ENCODE data around the gene VCL.
A peak's percentile ranks its signal among the peaks of the same experiment; 100 is the strongest.

Gene VCL

DNA sequence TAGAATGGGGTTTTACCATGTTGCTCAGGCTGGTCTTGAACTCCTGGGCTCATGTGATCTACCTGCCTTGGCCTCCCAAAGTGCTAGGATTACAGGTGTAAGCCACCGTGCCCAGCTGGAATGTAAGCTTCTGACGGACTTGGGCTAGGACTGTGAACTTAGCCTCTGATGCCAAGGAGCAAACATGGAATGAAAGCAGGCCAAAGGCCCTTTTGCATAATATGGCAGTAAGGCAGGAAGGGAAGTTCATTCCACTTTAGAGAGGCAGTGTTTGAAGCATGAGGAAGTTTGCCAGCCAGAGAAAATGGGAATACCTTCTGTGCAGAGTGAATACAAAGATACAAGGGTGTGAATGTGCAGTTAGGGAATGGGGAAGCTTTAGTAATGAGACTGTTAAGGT, 20.3 kb downstream of the VCL start:
- no peak for DNase-seq
- in situ Hi-C loops (cut with HindIII; ENCODE audit: low pct_ligation_motif_present, low sequenced_read_pairs) = no loop called here
- TF ChIP-seq, protein P1, sequence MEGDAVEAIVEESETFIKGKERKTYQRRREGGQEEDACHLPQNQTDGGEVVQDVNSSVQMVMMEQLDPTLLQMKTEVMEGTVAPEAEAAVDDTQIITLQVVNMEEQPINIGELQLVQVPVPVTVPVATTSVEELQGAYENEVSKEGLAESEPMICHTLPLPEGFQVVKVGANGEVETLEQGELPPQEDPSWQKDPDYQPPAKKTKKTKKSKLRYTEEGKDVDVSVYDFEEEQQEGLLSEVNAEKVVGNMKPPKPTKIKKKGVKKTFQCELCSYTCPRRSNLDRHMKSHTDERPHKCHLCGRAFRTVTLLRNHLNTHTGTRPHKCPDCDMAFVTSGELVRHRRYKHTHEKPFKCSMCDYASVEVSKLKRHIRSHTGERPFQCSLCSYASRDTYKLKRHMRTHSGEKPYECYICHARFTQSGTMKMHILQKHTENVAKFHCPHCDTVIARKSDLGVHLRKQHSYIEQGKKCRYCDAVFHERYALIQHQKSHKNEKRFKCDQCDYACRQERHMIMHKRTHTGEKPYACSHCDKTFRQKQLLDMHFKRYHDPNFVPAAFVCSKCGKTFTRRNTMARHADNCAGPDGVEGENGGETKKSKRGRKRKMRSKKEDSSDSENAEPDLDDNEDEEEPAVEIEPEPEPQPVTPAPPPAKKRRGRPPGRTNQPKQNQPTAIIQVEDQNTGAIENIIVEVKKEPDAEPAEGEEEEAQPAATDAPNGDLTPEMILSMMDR (IDR thresholded peaks at IDR 0.05; ENCODE audit: low read depth, low read length, missing control alignments) = no peak
- H3K4me3 ChIP-seq (ENCODE audit: low read depth, low read length) = no peak overlapping the region
- H3K27me3 ChIP-seq (replicated peaks) = no peaks in the 10 kb centered on the region
- H3K36me3 ChIP-seq (replicated peaks) = peaks cover 15% of the 10 kb centered on the region
- H3K27ac ChIP-seq = no peak overlapping the region

- H3K4me3 ChIP-seq (ENCODE audit: low read depth, low read length) = no peak overlapping the region
- peak overlapping the region; percentile 21 for H3K27ac ChIP-seq
- TF ChIP-seq, protein P1 (IDR thresholded peaks at IDR 0.05; ENCODE audit: low read depth, low read length, missing control alignments) = no peak
Measured at GRCh38 chr10:74021248-74022055, 23.5 kb downstream of the VCL start.

GRCh38 chr10:74022926-74023629, 25.2 kb downstream of the VCL start:
- Histone ChIP-seq H3K4me3 (ENCODE audit: low read depth, low read length) (no peak overlapping the region), H3K36me3 (replicated peaks) (peaks cover 15% of the 10 kb centered on the region), H3K27ac (no peak overlapping the region), H3K27me3 (replicated peaks) (no peaks in the 10 kb centered on the region)
- TF ChIP-seq, protein P1 (IDR thresholded peaks at IDR 0.05; ENCODE audit: low read depth, low read length, missing control alignments) = no peak
- in situ Hi-C loops (cut with HindIII; ENCODE audit: low pct_ligation_motif_present, low sequenced_read_pairs) = no loop called here
- no peak for DNase-seq

More at GRCh38 chr10:74021248-74022055, 23.5 kb downstream of the VCL start:
- in situ Hi-C loops (cut with HindIII; ENCODE audit: low pct_ligation_motif_present, low sequenced_read_pairs) = no loop called here
- DNase-seq = no peak
- Histone ChIP-seq H3K36me3 (replicated peaks) (peaks cover 16% of the 10 kb centered on the region), H3K27me3 (replicated peaks) (no peaks in the 10 kb centered on the region)

GRCh38 chr10:74024600-74024999, 26.7 kb downstream of the VCL start:
- Histone ChIP-seq H3K4me3 (ENCODE audit: low read depth, low read length) (no peak overlapping the region), H3K36me3 (replicated peaks) (peaks cover 15% of the 10 kb centered on the region), H3K27ac (no peak overlapping the region), H3K27me3 (replicated peaks) (no peaks in the 10 kb centered on the region)
- no peak for DNase-seq
- TF ChIP-seq, protein P1 (IDR thresholded peaks at IDR 0.05; ENCODE audit: low read depth, low read length, missing control alignments) = no peak
- in situ Hi-C loops (cut with HindIII; ENCODE audit: low pct_ligation_motif_present, low sequenced_read_pairs) = no loop called here

DNA sequence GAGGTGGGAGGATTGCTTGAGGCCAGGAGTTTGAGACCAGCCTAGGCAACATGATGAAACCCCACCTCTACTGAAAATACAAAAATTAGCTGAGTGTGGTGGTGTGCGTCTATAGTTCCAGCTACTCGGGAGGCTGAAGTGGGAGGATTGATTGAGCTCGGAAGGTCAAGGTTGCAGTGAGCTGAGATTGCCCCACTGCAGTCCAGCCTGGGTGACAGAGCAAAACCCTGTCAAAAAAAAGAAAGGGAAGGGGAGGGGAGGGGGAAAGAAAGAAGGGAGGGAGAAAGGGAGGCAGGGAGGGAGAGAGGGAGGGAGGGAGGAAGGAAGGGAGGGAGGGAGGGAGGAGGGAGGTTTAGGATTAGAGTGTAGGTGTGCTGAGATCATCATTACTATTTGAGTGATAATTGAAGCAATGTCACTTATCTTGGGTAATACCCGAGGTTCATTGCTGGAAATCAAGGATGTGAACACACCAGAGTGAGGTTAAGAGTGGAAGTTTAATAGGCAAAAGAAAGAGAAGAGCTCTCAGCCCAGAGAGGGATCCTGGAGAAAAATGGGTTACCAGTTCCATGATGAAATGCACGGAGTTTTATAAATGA, 27.6 kb downstream of the VCL start:
- in situ Hi-C loops (cut with HindIII; ENCODE audit: low pct_ligation_motif_present, low sequenced_read_pairs) = no loop called here
- DNase-seq = no peak
- no peak overlapping the region for H3K27ac ChIP-seq
- no peak overlapping the region for H3K4me3 ChIP-seq (ENCODE audit: low read depth, low read length)
- peaks cover 19% of the 10 kb centered on the region for H3K36me3 ChIP-seq (replicated peaks)
- TF ChIP-seq, protein P1 (IDR thresholded peaks at IDR 0.05; ENCODE audit: low read depth, low read length, missing control alignments) = no peak
- H3K27me3 ChIP-seq (replicated peaks) = no peaks in the 10 kb centered on the region
